GM20431 (cell line): ENCODE measurements around the gene CNOT9.

ENCODE experiments used
- in situ Hi-C: fragments of 300-500 bp; cut with MseI, MboI; formaldehyde crosslinking; loops from one replicate; pipeline ENCODE4 v1.15.0; 2020; ENCODE audit warnings: low sequenced_read_pairs; ENCODE audit not compliant: unreplicated experiment

CNOT9 gene

DNA sequence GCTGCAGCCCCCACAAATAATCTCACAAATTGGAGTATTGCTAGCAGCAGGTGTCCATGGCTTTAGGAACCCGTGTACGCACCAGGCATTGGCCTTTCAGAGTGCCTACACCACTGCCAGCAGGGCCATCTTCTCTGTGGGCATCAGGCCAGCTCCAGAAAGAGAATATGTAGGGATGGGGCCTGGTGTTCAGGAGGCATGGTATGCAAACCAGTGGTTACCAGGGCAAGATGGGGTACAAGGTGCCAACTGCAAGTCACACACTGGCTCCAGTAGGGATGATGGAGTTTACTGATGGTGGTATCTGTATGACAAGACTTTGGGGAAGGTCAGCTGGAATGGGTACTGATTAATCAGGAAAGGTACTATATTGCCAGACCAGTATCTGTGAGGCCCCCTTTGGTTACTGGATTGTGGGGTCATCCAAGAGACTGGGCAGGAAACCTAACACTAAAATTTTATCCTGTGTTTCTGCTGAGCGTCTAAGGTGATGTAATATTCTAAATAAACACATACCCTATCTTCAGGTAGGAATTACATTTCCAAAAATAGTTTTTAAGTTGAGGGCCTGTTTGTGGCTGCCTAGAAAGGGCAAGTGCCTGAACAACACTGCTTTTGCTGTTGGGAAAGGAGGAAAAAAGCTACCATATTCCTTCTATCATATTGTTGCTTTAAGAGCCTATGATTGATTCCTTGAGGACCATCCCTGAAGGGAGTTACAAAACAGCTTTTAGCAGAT is 9.0 kb downstream of the CNOT9 start:
- in situ Hi-C loops, result no loop called here

- in situ Hi-C loops, result no loop called here
Measured at GRCh38 chr2:218578272-218578877, 9.7 kb downstream of the CNOT9 start.

DNA sequence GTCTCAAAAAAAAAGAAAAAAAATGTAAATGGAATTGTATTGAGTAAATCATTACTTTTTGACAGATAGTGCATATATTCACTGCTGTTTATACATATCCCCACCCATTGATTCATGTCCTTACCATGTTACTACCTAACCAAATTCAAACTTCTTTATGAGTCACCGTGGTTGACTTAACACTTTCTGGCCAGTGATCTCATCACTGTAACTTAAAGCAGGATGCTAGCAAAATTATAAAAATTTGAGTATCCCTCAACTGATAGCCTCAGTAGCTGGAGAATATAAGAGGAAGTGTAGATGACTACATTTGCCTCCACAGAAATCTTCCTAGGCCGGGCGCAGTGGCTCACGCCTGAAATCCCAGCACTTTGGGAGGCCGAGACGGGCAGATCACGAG is 13.4 kb downstream of the CNOT9 start:
- in situ Hi-C loops, result no loop called here

DNA sequence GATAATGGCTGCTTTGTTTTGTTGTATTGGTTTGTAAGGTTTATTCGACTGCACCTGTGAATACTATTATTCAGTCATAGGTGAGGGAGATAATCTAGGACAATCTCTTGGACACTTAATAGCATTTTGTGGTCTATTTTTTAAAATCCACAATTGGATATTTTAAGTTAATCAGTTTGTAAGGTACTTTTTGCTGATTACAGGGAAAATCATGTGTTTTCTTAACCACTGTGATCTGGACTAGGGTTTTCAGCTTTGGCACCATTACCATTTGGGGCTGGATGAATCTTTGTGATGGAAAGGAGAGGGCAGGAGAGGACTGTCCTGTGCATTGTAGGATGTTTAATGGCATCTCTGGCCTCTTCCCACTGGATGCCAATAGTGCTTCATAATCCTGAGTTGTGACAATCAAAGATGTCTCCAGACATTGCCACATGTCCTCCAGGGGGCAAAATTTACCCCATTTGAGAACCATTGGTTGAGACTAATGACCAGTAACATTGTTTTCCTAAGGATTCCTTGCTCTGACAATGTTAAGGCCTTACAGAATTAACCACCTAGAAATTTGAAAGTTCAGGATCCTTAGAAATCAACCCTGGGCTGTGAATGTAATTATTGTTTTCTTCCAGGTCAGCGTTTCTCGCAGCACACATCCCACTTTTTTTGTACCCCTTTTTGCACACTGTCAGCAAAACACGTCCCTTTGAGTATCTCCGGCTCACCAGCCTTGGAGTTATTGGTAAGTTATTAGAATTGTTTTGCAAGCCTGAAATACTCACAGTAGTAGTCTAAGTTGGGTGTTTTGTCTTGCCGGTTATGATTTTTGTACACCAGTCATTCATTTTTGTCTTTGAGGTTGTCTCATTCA is 15.6 kb downstream of the CNOT9 start:
- in situ Hi-C loops, result no loop called here

- in situ Hi-C loops, result no loop called here
Measured at GRCh38 chr2:218585541-218585940, 16.9 kb downstream of the CNOT9 start.

DNA sequence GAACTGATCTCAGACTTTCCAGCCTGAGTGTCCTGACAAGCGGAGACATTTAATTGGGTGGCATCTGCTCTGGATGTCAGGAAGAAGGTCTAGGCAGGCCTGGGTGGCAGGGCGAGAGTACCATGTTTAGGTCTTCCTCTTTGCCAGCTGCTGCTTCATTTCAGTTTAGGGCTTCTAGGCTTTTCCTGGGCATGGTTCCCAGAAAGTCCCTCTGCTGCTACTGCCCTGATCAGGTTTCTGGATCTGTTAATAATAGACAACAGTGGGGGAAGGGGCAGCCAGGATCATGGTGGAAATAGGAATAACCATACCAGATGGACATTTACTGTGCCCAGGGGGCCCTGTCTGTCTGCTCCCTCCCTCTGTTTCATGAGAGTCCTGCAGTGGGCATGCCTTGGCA is 36.8 kb downstream of the CNOT9 start:
- in situ Hi-C loops, result no loop called here

GRCh38 chr2:218607436-218608115 is 38.9 kb downstream of the CNOT9 start, which contains the start of gene PLCD4:
Gene PLCD4 (plus strand): TSS chr2:218607899. CDS start chr2:218615740, 7,841 bp downstream.
- in situ Hi-C loops, result no loop called here

- in situ Hi-C loops, result no loop called here
Measured at GRCh38 chr2:218615868-218616315, 47.3 kb downstream of the CNOT9 start.

GRCh38 chr2:218618102-218618860 is 49.6 kb downstream of the CNOT9 start:
- in situ Hi-C loops, result no loop called here

- in situ Hi-C loops, result no loop called here
Measured at GRCh38 chr2:218621007-218621406, 52.4 kb downstream of the CNOT9 start.

- in situ Hi-C loops, result no loop called here
Measured at GRCh38 chr2:218622606-218623365, 54.1 kb downstream of the CNOT9 start.

DNA sequence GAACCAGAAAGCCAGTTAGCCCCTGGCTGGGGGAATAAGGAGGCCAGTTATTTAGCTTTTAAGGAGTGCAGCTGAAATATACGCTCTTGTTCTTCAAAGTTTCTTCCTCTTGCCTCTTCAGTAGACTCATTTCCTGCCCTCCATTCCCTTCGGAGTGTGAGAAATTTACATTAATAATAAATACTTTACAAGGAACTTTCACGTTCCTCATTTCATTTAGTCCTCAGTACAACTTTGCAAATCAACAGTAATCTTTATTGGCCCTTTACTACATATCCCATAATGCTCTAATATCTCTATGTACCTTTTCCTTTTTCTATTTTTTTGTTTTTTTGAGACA is 54.7 kb downstream of the CNOT9 start:
- in situ Hi-C loops, result no loop called here

DNA sequence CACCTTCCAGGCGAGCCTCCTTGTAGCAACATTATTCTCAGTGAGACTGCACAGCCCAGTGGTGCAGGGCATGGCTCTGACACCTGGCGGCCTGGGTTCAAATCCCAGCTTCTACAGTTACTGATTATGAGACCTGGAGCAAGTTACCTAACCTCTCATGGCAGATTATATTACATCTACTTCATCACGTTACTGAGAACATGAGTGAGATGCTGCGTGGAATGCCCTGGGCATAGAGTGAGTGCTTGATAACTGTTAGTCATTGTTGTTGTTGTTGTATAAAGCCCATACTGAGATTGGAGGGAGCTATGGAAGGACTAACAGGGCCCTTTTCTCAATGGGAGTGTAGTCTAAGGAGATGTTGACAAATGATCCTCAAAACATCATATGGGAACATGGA is 57.7 kb downstream of the CNOT9 start:
- in situ Hi-C loops, result no loop called here

GRCh38 chr2:218627939-218628338 is 59.3 kb downstream of the CNOT9 start:
- in situ Hi-C loops, result no loop called here

- in situ Hi-C loops, result no loop called here
Measured at GRCh38 chr2:218631837-218632236, 63.2 kb downstream of the CNOT9 start.

- in situ Hi-C loops, result no loop called here
Measured at GRCh38 chr2:218635719-218636118, 67.1 kb downstream of the CNOT9 start.

GRCh38 chr2:218638372-218638771 is 69.7 kb downstream of the CNOT9 start:
- in situ Hi-C loops, result no loop called here

- in situ Hi-C loops, result no loop called here
Measured at GRCh38 chr2:218642121-218642656, 73.5 kb downstream of the CNOT9 start.

DNA sequence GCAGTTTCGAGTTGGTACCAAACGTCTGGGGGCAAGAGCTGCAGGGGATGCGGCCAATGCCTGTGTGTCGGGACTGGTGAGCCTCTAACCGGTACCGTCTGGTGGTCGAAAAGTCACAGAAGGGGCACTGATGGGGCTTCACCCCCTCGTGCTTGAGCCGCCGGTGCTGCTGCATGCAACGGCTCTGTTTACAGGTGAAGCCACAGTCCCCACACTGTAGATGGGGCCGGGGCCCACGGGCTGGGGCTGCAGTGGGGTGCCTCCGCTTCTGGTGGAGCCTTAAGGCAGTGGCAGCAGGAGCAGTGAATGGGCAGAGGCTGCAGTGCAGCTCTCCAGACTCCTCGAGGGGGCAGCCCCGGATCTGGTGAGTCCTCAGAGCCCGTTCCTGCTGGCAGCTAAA is 74.1 kb downstream of the CNOT9 start:
- in situ Hi-C loops, result no loop called here
